Fibroblast of mammary gland (primary cell): ENCODE measurements around the gene PLAGL1.

ENCODE experiments used
- DNase-seq: peaks from one replicate; pipeline ENCODE4 v3.0.0-alpha.2; 2010; ENCODE audit warnings: low read depth
- H3K4me3 ChIP-seq: 2 replicates; pipeline ENCODE4 v1.5.1; 2011; ENCODE audit warnings: low read depth, mild to moderate bottlenecking, low read length, moderate library complexity; ENCODE audit not compliant: control insufficient read depth
- CTCF ChIP-seq: conservative IDR thresholded peaks from 2 replicates; pipeline ENCODE4 v1.5.1; 2011; ENCODE audit warnings: low read depth, low read length, inconsistent platforms; ENCODE audit not compliant: control insufficient read depth, insufficient read depth

The PLAGL1 gene

DNA sequence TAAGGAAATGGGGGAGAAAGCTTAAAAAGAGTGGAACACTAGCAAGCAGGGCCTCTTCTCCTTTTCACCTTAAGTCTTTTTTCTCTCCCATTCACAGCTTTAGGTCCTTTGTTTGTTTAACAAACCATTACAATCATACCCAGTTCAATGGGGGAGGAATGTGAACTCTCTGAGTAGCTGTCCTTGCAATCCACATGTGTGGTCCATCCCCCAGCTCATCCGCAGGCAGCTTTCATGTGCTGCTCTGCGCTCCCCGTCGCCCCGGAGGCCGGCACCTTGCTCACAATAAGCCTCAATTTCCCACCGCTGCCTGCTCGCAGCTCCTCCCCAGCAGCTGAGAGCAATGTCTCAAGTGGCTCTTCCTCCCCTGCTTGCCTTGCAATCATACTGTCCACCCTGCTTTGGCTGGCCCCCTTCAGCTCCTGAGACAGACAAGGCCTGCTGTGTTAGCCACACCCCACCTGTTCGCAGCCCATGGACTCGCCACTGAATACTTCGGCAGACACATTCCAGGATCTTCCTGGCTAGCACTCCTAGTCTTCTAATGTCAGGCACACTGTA, 49.1 kb downstream of the PLAGL1 start:
- TF ChIP-seq CTCF = no peak
- no peak for DNase-seq
- H3K4me3 ChIP-seq = no peak overlapping the region

DNA sequence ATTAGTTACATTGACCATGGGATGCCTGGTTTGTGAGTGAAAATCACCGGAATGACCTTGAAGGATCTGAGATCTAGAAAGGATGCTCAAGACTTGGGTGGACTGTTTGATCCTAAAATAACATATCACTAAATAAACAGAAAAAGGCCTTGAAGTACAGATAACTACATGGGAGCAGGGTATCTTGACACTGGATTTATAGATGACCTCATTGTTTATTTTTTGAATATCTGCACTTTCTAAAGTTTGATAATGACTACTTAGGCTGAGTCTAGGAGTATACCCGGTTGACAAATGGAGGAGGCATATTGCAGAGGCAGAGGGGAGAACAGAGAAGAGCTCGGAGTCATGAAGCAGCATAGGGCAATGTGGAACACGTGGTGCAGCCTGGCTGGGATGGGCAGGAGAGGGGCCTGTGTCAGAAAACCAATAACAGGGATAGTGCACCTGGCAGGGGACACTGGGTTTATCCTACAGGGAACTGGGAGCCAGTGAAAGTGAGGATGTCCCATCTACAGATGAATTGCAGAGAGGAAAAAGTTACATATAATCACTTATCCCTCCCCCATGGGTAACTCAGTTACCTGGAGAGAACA, 50.3 kb downstream of the PLAGL1 start:
- no peak for DNase-seq
- TF ChIP-seq CTCF = no peak
- no peak overlapping the region for H3K4me3 ChIP-seq

DNA sequence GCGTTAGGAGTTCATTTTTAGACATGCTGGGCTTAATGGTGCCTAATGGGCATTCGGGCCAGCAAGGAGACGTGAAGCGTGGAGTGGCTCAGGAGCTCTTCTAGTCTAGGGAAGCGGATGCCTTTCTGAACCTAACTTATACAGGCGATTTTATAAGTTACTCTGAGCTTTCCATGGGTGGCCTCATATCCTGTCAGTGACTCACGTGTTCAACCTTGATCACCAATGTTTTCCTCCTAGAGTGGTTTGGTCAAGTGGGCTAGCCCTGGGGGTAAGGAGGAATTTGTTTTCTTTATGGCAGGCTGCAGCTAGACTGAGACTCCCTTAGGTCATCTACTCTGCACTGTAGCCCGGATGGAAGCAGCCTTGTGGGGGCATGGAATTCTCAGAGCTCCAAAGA, 52.1 kb downstream of the PLAGL1 start:
- DNase-seq = peak; percentile 5
- no peak overlapping the region for H3K4me3 ChIP-seq
- TF ChIP-seq CTCF = no peak

DNA sequence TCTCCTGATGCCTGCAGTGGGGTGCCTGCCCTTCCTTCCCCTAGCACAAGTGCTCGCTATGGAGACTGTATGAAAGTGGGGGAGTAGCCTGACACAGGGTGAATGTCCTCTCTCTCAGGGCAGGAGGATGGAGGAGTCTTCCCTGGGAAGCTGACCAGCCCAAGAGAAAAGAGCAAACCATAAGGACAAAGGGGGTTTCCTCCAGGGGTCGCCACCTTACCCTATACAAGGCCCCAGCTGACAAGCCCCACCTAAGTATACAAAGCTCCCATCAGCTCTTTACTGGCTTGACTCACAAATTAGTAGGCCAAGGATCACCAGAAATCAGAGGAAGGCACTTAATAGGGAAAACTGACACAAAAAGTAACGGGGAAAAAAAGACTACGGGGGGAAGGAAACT, 54.1 kb downstream of the PLAGL1 start:
- H3K4me3 ChIP-seq = no peak overlapping the region
- no peak for DNase-seq
- no peak for TF ChIP-seq CTCF

DNA sequence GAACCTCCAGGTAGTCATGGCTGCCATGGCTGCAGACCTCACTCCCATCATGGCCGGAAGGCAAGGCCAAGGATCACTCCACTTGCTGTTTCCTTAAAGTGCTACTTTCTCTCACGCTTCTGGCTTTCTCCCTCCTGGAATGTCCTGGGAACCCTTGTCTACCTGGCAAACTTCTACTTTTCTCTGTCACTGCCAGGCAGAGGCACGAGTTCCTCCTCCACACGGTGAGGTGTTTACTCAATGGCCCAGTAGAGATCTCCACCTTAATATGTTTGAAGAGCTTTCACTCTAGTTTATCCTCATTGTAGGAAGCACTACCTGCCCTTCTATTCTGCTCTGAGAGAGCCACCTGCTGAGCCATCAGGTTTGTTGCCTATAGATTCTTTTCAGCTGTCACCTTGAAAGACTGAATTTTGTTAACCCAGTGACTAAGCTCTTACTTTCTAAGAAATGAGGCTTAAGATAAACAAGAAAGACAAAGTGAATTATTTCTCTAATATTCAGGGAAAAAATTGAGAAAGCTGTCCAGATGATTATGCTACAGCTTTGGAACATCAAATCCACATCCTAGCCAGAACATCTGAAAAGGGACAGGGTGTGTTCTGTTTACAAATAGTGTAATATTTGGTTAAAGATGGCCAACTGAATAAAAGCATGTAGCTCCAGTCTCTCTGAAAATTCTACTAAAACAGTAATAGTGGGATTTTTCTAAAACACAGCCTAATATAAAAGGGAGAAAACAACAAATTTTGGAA, 54.9 kb downstream of the PLAGL1 start:
- TF ChIP-seq CTCF = no peak
- no peak for DNase-seq
- H3K4me3 ChIP-seq = no peak overlapping the region

DNA sequence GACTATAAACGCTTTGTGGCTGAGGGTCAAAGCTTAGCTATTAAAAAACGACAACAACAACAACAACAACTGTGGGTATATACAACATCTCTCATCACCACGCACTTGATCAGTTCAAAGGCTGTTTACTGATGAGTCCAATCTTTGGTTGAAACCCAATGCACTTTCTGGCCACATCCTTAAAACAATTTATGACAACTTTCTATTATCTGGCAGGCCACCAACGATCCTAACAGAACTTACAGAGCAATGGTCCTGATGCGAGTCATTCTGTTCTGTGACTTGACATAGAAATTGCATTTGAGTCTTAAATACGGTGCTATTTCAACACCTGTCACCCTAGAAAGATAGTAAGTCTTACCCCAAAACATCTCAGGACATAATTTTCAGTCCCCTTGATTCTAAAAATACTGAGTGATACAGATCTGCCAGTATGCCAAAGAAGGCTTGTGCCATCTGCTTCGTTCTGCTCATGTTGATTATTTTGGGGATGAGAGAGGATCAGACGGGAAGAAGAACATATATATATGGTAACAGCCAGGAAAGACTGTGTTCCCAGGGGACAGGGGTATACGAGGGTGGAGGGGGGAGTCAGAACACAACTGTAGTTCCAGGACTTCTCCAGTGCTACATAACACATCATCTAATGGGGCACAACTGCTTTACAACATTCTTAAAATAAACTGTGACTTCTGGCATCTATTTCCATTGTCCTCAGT, 55.8 kb downstream of the PLAGL1 start:
- TF ChIP-seq CTCF = no peak
- no peak for DNase-seq
- no peak overlapping the region for H3K4me3 ChIP-seq
